ENCODE measurements around the gene CTDNEP1.

- no peak for TF ChIP-seq POLR2A (IDR thresholded peaks at IDR 0.05)
- TF ChIP-seq CTCF (IDR thresholded peaks at IDR 0.05), result no peak
These were observed 37.9 kb upstream of the CTDNEP1 start for GRCh38 chr17:7289256-7290032.

Data from right lobe of liver (tissue), 4 donors.